Fibroblast of mammary gland (primary cell): ENCODE measurements around the gene HNRNPCL4.
"Not testable (repeated sequence)": the region's sequence is repeated elsewhere in the genome, so short reads cannot be mapped to it uniquely, and the experiment has no call there.

Source experiments
- DNase-seq: peaks from one replicate; pipeline ENCODE4 v3.0.0-alpha.2; 2010; ENCODE audit warnings: low read depth
- H3K4me3 ChIP-seq: 2 replicates; pipeline ENCODE4 v1.5.1; 2011; ENCODE audit warnings: low read depth, mild to moderate bottlenecking, low read length, moderate library complexity; ENCODE audit not compliant: control insufficient read depth

HNRNPCL4 gene

GRCh38 chr1:13165531-13165930 is at the start of gene HNRNPCL4:
Gene HNRNPCL4 (minus strand): TSS chr1:13165631. CDS start chr1:13165467, 164 bp downstream.
- DNase-seq, H3K4me3 ChIP-seq: not testable (repeated sequence)

GRCh38 chr1:13208712-13209111 is 43.3 kb upstream of the HNRNPCL4 start:
- not testable (repeated sequence) for H3K4me3 ChIP-seq, DNase-seq

GRCh38 chr1:13201309-13201708 is 35.9 kb upstream of the HNRNPCL4 start, which contains the start of gene PRAMEF13:
Gene PRAMEF13 (minus strand): TSS chr1:13201409. CDS start chr1:13199589, 1,820 bp downstream.
- not testable (repeated sequence) for DNase-seq, H3K4me3 ChIP-seq

- not testable (repeated sequence) for DNase-seq, H3K4me3 ChIP-seq
Observed at GRCh38 chr1:13171548-13171947, 6.1 kb upstream of the HNRNPCL4 start, which contains the start of gene PRAMEF9. Gene PRAMEF9 (plus strand): TSS chr1:13171848. CDS start chr1:13175281, 3,433 bp downstream.

- H3K4me3 ChIP-seq, DNase-seq: not testable (repeated sequence)
Observed at GRCh38 chr1:13155909-13156308, 9.5 kb downstream of the HNRNPCL4 start, which contains the start of gene PRAMEF26. Gene PRAMEF26 (minus strand): TSS chr1:13156009. CDS start chr1:13153095, 2,914 bp downstream.

- not testable (repeated sequence) for DNase-seq, H3K4me3 ChIP-seq
Observed at GRCh38 chr1:13116754-13117153, 48.7 kb downstream of the HNRNPCL4 start, which contains the start of gene HNRNPCL2. Gene HNRNPCL2 (minus strand): TSS chr1:13116854. CDS start chr1:13116400, 454 bp downstream.
